Epithelial cell of prostate (primary cell): ENCODE measurements around the gene ADAMTS9.

ENCODE experiments used
- DNase-seq: peaks from one replicate; pipeline ENCODE4 v3.0.0-alpha.2; 2011; ENCODE audit warnings: low read depth, low spot score
- H3K27ac ChIP-seq: fragments of 450-650 bp; 2 replicates; pipeline ENCODE4 v1.5.1; 2017; ENCODE audit warnings: mild to moderate bottlenecking

The ADAMTS9 gene

GRCh38 chr3:64655160-64655559 lies 32.6 kb downstream of the ADAMTS9 start:
- H3K27ac ChIP-seq: no peak overlapping the region
- DNase-seq: no peak

- no peak for DNase-seq
- H3K27ac ChIP-seq: no peak overlapping the region
These were observed 33.8 kb downstream of the ADAMTS9 start for GRCh38 chr3:64654013-64654412.

GRCh38 chr3:64653101-64653500 lies 34.7 kb downstream of the ADAMTS9 start:
- H3K27ac ChIP-seq: no peak overlapping the region
- DNase-seq: no peak

- no peak for DNase-seq
- H3K27ac ChIP-seq: no peak overlapping the region
These were observed 36.0 kb downstream of the ADAMTS9 start for GRCh38 chr3:64651741-64652241.

GRCh38 chr3:64651303-64651702 lies 36.5 kb downstream of the ADAMTS9 start:
- no peak overlapping the region for H3K27ac ChIP-seq
- DNase-seq: no peak

- DNase-seq: no peak
- H3K27ac ChIP-seq: no peak overlapping the region
These were observed 37.1 kb downstream of the ADAMTS9 start for GRCh38 chr3:64650715-64651114.

- DNase-seq: no peak
- no peak overlapping the region for H3K27ac ChIP-seq
These were observed 37.6 kb downstream of the ADAMTS9 start for GRCh38 chr3:64650096-64650622.

GRCh38 chr3:64648927-64649906 lies 38.6 kb downstream of the ADAMTS9 start:
- no peak overlapping the region for H3K27ac ChIP-seq

GRCh38 chr3:64647825-64648224 lies 40.0 kb downstream of the ADAMTS9 start:
- no peak overlapping the region for H3K27ac ChIP-seq

More at GRCh38 chr3:64648927-64649906, 38.6 kb downstream of the ADAMTS9 start:
- no peak for DNase-seq

GRCh38 chr3:64645243-64645642 lies 42.6 kb downstream of the ADAMTS9 start:
- DNase-seq: no peak
- H3K27ac ChIP-seq: no peak overlapping the region

More at GRCh38 chr3:64647825-64648224, 40.0 kb downstream of the ADAMTS9 start:
- no peak for DNase-seq

- DNase-seq: no peak
- H3K27ac ChIP-seq: no peak overlapping the region
These were observed 43.3 kb downstream of the ADAMTS9 start for GRCh38 chr3:64644483-64644882.

GRCh38 chr3:64642327-64643151 lies 45.3 kb downstream of the ADAMTS9 start:
- no peak overlapping the region for H3K27ac ChIP-seq

GRCh38 chr3:64638981-64639481 lies 48.8 kb downstream of the ADAMTS9 start:
- DNase-seq: no peak
- no peak overlapping the region for H3K27ac ChIP-seq

More at GRCh38 chr3:64642327-64643151, 45.3 kb downstream of the ADAMTS9 start:
- DNase-seq: no peak

- H3K27ac ChIP-seq: no peak overlapping the region
- DNase-seq: no peak
These were observed 49.3 kb downstream of the ADAMTS9 start for GRCh38 chr3:64638511-64638910.

GRCh38 chr3:64634417-64634816 lies 53.4 kb downstream of the ADAMTS9 start:
- H3K27ac ChIP-seq: no peak overlapping the region
- DNase-seq: no peak

- no peak overlapping the region for H3K27ac ChIP-seq
- DNase-seq: no peak
These were observed 55.8 kb downstream of the ADAMTS9 start for GRCh38 chr3:64631951-64632350.

GRCh38 chr3:64627471-64628321 lies 60.1 kb downstream of the ADAMTS9 start:
- H3K27ac ChIP-seq: no peak overlapping the region
- DNase-seq: peak; percentile 26

GRCh38 chr3:64627042-64627441 lies 60.8 kb downstream of the ADAMTS9 start:
- DNase-seq: no peak

GRCh38 chr3:64625381-64625780 lies 62.4 kb downstream of the ADAMTS9 start:
- no peak overlapping the region for H3K27ac ChIP-seq

More at GRCh38 chr3:64627042-64627441, 60.8 kb downstream of the ADAMTS9 start:
- H3K27ac ChIP-seq: no peak overlapping the region

More at GRCh38 chr3:64625381-64625780, 62.4 kb downstream of the ADAMTS9 start:
- DNase-seq: no peak
